Caki2 (cell line): Measurements from ENCODE around the gene TMEM201. TPM values are rescaled to one million over a fixed set of nuclear protein-coding genes. Genes with fewer than 3 reads are reported as not detected.
"Not testable (repeated sequence)": the region's sequence is repeated elsewhere in the genome, so short reads cannot be mapped to it uniquely, and the experiment has no call there.

Experiments
- DNase-seq: peaks from one replicate; pipeline ENCODE4 v3.0.0-alpha.2; 2015; ENCODE audit warnings: low read depth
- in situ Hi-C: cut with HindIII; loops from 2 replicates; pipeline ENCODE4 v1.10.0; 2016; ENCODE audit warnings: low sequenced_read_pairs, low pct_unique_long_range_greater_than_20kb, mixed read lengths
- total RNA-seq: library from RNA; depleted of rRNA; stranded (reverse); fragments of >200 nt; shearing (Covaris generic); gene quantifications from 2 replicates; pipeline ENCODE4 v1.2.3, GENCODE V29; 2014; ENCODE audit warnings: low replicate concordance

Gene TMEM201
- total RNA-seq, 1 experiment from 2014 or later = 9.4 TPM

DNA sequence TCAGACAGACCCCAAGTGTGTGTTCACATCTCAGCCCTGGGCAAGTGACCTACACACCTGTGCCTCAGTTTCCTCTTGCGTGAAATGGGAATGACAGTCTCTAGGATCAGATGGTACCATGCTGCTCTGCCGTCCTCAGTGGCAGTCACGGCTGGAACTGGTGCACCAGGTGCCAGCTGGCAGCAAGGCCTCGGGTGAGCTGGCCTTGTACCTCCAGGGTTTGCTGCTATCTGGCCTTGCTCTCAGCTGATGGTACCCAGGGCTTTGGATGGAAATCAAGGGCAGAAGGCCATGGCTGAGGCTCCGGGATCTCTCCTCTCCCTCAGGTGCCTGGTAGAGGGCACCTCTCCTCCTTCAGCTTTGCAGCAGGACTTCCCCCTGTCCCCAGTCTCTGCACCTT is 21.3 kb downstream of the TMEM201 start:
- in situ Hi-C loops = no loop called here
- DNase-seq = no peak

DNA sequence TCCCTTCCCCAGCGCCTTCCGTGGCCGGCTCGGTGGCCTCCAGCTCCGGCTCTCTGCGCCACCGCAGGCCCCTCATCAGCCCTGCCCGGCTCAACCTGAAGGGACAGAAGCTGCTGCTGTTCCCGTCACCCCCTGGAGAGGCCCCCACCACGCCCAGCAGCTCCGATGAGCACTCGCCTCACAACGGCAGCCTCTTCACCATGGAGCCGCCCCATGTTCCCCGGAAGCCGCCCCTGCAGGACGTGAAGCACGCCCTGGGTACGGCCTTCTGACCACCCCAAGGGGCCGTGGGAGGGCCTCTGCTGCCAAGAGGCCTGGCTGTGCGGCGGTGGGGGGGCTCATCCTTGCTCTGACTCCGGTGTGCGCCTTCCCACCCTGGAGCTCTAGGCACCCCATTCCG is 21.8 kb downstream of the TMEM201 start:
- in situ Hi-C loops = no loop called here
- no peak for DNase-seq

DNA sequence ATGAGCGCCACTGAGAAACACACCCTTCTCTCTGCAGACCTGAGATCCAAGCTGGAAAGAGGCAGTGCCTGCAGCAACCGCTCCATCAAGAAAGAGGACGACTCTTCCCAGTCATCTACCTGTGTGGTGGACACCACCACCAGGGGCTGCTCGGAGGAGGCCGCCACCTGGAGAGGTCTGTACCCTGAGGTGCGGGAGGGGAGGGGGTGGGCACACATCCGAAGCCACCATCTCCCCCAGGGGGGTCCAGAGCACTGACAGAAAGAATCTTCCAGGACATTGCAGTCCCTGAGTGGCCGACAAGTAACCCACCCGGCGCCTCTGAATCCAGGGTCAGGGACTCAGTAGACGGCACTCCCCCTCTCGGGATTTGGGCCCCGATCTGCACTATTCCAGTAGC is 23.0 kb downstream of the TMEM201 start:
- no peak for DNase-seq
- in situ Hi-C loops = no loop called here

DNA sequence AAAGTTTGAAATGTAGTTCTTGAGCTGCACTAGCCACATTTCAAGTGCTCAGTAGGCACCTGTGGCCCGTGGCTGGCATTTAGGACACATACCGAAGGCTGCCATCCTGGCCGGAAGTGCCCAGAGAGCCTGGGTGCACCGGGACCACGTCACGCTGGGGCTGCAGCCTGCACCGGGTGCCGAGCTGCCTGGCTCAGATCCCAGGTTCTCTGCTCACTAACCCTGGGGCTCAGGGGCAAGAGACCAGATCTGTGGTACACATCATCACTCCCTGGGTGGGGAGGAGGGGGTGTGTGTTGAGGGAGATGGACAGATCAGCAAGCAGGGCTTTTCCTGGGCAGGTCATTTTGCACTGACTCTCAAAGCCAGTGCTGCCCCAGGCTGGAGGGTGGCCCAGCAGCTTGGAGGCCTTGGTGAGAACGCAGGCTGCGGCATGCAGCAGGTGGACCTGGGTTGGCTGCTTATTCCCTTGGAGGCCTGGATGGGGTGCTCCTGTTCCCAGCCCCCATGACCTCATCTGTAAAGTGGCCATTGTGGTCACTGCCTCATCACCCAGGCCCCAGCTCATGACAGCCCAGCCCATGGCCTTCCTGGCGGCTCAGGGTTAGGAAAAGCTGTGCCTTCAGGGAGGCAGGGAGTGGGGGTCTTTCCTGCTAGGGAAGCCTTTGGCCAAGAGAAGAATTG is 23.6 kb downstream of the TMEM201 start:
- in situ Hi-C loops = no loop called here
- DNase-seq = no peak

DNA sequence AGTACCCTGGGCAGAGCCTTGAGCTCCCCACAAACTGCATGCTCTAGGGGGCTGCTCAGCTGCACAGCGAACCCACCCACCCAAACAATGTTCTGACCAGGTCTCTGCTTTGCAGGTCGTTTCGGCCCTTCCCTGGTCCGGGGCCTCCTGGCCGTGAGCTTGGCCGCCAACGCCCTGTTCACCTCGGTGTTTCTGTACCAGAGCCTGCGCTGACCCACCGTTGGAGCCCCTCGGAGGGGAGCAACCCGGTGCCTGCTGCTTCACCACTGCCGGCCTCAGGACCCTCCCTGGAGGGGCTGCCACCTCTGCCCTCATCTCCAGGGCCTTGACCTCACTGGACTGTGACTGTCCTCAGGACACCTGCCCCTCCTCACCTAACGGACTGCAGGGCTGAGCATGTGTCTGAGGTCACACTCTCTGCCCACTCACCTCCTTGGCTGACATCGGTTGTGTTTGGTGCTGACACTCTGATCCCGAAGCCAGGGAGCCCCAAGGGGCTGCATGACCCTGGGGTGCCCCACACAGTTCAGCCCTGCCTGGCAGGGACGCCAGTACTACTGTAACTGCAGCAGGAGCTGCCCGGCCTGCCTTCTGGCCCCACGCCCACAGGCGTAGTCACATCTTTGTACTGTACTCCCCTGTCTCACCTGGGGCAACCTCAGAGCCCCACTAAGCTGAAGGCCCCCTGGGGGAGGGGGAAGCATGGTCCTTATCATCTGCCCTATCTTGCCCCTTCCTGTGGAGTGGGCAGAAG is 24.3 kb downstream of the TMEM201 start:
- in situ Hi-C loops = no loop called here
- no peak for DNase-seq

DNA sequence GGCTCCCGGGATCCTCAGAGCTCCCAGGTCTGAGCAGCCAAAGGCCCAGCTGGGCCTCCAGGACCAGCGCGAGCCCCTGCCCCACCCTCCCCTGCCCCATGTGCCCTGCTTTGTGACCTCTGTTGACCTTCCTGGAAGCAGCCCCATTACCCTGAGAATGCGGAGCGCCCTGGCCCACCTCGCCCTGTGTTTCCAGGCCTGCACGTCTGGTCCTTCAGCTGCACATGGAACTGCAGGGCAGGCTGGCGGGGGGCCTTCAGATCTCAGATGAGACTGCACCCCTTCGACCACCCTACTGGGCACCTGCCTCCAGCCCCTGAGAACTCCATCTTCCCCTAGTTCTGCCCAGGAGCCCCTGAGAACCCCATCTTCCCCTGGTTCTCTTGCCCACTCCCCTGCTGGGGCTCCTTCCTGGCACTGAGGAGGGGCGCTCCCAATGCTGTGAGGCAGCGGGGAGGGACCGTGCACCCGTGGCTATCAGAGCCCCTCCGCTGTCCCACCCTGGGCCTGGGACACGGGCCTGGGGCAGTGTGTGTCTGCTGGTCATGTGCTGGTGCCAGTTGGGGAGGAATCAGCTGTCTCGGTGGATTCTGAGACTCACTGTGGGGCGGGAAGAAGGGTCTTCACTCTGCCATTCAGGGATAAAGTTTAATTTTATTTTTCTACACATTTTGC is 25.1 kb downstream of the TMEM201 start:
- no peak for DNase-seq
- in situ Hi-C loops = no loop called here

DNA sequence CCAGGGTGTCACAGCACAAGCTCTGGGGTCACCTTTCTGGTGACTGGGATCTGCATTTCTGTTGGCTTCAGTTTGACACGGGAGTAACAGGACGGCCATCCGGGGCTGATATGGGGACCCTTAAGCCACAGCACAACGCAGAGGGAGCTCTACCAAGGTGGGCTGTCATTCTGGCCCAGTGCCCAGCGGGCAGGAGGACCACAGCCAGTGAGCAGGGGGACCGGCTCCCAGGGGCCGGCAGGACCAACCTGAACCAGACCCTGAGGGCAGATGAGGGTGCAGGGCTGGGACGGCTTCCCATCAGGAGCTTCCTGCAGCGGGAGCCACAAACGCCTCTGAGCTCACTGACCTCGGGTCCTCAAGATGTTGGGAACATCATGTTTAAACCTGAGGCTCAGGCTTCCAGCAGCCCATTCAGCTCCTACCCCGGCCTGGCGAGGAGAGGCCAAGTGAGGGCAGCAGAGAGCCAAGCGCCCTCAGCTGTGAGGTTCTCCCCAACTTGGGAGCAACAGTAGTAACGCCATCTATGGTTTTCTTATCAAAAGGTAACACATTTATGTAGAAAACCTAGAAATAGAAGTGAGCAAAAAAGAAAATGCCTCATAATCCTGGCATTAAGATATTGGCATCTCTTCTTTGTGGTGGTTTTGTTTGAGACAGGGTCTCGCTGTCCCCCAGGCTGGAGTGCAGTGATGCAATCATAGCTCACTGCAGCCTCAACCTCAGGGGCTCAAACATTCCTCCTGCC is 26.8 kb downstream of the TMEM201 start:
- in situ Hi-C loops = no loop called here
- DNase-seq = no peak

DNA sequence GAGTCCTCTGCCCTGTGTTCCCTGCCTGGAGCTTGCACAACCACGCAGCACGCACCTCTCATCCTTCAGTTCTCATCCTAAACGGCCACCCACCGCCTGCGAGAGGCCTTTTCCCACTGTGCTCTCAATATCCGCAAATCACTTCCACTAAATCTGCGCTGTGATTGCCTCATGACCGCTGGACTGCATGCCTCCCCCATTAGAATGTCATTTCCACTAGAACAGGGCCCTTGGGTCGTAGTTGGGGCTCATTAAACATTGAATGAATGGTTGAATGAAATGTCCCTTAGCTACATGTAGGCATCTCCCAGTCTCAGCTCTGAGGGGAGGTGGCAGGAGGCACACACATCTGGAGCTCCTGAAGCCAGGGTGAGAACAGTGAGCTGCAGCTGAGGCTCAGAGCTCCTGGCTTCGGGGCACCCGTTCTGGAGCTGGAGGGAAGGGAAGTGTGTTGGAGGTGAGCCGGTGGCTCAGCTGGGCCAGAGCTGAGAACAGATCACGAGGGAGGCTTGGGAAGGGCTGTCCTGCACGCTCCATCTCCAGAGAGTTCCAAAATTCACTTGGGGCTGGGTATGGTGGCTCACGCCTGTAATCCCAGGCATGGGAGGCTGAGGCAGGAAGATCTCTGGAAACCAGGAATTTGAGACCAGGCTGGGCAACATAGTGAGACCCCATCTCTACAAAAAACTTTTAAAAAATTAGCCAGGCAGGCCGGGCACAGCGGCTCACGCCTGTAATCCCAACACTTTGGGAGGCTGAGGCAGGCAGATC is 30.4 kb downstream of the TMEM201 start:
- in situ Hi-C loops = no loop called here
- no peak for DNase-seq

DNA sequence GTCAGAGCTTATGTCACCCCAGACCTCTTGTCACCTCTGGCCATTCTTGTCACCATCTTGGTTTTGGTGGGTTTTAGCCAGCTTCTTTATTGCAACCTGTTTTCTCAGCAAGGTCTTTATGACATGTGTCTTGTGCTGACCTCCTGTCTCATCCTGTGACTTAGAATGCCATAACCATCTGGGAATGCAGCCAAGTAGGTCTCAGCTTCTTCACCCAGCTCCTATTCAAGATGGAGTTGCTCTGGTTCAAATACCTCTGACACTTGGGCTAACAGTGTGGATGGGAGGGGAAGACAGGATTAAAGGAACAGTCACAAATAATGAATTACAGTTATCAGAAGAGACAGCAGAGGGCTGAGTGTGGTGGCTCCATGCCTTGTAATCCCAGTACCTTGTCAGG is 32.3 kb downstream of the TMEM201 start:
- in situ Hi-C loops = no loop called here
- no peak for DNase-seq

DNA sequence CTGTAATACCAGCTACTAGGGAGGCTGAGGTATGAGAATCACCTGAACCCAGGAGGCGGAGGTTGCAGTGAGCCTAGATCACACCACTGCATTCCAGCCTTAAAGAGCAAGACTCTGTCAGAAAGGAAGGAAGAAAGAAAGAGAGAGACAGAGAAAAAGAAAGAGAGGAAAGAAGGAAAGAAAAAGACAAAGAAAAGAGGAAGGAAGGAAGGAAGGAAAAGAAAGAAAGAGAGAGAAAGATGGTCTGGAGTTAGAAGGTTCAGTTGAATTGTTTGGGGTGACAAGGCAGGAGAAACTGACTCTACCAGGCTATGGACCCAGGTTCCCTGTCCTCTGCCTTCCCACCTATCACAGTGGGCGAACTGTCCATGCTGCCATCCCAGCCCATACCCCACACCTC is 35.4 kb downstream of the TMEM201 start:
- no peak for DNase-seq
- in situ Hi-C loops = no loop called here

DNA sequence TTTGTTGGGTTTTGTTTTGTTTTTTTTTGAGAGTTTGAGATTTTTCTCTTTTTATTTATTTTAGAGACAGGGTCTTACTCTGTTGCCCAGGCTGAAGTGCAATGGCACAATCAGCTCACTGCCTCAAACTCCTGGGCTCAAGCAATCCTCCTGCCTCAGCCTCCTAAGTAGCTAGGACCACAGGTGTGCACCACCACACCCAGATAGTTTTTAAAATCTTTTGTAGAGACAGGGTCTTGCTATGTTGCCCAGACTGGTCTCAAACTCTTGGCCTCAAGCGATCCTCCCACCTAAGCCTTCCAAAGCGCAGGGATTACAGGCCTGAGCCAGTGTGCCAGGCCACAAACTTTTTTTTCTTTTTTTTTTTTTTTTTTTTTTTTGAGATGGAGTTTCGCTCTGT is 36.3 kb downstream of the TMEM201 start:
- in situ Hi-C loops, DNase-seq: not testable (repeated sequence)

DNA sequence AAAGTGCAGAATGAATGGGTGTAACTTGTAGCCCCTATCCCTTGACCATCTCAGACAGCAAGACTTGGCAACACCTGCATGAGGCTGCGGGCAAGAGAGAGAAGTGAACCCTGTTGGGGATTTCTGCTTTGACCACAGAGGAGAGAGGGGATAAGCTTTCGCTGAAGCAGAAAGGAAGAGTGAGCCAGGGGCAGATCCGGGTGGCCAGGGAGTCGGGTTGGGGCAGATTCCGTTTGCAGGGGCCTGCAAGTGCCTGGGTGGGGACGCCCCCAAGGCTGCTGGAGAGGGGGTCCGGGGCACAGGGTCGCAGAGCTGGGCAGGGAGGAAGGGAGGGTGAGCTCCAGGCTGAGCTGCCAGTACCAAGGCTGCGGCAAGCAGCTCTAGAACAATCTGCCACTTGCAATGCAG is 37.5 kb downstream of the TMEM201 start:
- no peak for DNase-seq
- in situ Hi-C loops = no loop called here

DNA sequence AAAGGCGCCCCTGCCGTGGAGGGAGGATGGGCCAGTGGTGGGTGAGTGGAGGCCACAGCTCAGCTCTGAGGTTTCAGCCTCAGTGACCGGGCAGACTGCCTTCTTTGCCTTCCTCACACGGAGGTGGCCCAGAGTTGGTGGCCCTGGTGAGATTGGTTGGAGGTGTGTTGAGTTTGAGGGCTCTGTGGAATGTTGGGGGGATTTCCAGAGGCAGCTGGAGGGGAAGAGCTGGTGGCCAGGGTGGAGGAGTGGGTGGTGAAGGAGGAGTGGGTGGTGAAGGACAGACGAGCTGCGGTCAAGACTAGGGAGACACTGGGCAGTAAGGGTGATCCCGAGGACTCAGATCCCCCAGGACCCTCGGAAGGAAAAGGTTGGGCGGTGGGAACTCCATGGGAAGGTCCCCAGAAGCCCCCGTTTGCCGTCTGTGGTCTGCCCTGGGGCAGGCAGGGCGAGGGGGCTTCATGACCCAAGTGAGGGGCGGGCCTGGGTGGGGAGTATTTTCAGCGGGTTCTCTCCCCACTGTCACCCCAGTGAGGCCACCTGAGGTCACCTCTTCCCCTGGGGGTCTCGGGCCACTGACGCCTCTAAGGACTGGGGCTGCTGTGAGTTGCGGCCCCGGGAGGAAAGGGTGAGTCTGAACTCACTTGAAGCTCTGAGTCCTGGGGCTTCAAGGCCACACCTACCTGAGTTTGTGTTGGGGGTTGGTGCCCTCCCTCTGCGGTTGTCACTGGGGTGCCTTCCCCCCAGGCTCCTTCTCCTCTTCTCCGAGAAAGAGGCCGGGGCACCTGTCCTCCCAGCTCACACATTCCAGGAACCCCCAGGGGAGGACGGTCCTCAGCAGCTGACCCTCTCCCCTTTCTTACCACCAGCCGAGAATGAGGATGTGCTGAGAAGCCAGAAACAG is 40.1 kb downstream of the TMEM201 start:
- DNase-seq = no peak
- in situ Hi-C loops = no loop called here

DNA sequence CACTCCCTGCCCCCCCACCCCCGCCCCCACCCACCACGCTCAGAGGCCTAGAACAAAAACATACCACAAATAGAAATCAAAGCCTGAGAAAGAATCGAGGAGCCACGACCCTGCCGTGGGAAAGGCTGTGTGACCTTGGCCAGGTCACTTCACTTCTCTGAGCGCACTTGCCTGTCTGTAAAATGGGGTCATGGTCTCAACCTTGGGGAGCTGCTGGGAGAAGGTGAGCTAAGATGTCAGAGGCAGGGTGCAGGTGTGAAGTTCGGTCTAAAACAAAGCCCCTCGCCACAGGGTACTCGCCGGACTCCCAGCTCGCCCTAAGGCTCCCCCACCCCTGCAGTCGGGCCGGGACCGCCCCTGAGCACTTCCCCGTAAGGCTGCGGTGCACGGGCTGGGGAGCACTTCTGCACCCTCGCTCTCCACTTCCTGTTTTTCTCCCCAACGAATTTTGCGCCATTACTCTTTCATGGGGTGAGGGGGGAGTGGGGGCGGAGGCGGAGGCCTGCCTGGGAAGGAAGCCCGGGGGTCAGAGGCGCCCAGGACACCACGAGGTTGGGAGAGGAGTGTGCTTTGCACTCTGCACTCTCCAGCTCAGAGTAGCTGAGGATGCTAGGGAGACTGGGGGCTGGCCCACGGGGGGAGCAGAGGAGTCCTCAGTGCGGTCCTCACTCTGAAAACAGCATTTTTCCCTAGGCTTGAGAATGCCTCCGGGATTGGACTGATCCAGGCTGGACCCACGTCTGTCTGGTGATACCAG is 40.9 kb downstream of the TMEM201 start:
- no peak for DNase-seq
- in situ Hi-C loops = no loop called here

DNA sequence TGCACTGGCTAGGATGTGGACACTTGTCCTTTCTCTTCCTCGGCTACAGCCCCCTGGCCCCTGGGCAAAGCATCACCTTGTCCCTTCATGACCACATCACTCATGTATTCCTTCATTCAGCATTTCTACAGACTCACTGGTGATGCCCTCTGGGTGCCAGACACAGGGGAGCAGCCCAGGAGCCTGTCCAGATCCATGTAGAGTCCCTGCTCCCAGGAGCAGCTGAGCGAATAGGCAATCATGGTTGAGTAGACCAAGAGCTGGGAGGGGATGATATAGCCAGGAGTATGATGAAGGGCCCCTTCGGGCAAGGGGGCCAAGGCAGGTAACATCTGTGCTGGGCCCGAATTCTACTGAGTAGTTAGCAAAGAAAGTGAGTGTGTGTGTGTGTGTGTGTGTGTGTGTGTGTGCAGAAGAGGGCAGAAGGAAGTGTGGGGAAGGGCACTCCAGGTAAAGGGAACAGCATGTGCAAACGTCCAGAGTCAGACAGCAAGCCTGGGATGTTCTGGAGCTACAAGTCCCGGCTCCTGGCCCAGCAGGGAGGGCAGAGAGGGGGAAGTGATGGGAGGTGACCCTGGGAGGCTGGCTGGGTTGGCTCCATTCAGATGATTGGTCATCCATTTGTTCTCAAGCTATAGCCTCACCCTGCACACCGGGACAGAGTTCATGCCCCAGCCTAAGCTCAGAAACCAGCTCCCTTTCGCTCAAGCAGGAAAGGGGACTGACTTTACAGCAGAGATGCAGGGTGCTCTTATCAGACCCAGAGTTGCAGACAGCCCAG is 41.8 kb downstream of the TMEM201 start:
- in situ Hi-C loops = no loop called here
- DNase-seq = no peak

DNA sequence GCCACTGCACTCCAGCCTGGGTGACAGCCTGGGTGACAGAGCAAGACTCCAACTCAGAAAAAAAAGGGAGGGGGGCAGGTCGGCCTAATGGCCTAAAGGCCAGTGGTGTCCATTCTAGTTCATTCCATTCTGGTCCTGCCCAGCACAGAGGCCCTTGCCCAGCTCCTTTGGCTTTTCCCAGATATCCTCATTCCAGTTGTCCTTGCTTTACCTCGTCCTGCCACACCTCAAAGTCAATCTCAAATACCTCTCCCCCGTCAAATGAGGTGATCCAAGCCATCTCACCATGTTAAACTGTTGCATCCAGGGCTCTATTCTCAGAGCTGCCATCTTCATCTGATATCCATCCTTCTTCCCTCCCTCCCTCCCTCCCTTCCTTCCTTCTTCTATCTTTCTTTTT is 42.9 kb downstream of the TMEM201 start:
- in situ Hi-C loops = no loop called here
- no peak for DNase-seq
